ENCODE measurements around the gene SCO2. TPM values are rescaled to one million over a fixed set of nuclear protein-coding genes. Genes with fewer than 3 reads are reported as not detected.

The SCO2 gene
- total and polyA plus RNA-seq, 10 of the 15 experiments (the other 5 are each of a cell fraction or from before 2014, with no cell fraction given), result 0.18 to 16.0 (median 2.4) TPM; not detected in 1

DNA sequence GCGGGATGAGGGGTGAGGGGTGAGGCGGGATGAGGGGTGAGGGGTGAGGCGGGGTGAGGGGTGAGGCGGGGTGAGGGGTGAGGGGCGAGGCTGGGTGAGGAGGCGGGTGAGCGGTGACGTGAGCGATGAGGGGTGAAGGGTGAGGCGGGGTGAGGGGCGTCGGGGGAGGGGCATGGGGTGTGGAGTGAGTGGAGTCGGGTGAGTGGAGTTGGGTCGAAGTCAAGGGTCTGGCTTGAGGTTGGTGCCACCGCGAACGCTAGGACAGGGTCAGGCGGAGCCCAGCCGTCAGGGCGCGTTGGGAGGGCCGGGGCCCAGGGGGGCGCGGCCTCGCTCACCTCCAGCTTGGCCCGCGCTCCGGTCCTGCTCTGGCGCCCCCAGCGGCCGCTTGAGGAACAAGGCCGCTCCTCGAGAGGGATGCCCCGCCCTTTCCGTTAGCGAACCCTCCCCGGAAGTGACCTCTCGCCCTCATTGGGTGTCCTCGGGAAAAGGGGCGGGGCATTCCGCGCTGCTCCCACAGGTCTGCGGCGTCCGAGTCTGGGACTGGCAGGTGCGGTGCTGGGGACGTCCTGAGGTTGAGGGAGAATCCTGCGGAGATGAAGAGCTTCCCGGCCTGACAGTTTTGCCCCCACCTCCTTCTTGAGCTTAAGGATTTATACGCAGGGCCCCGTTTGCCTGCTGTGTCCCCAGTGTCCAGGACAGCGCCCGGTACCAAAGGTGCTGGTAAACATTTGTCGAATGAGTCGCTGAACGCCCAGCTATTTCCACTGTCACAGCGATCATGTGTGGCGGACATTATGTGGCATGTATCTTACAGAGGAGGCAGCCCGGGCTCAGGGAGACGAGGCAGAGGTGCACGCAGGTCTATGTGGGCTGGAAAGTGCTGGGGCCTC lies 37.4 kb upstream of the SCO2 start, which contains the start of gene SYCE3 (continued):
- TF ChIP-seq JUND (IDR thresholded peaks at IDR 0.05; ENCODE audit: low read depth, low read length) (no peak), BCLAF1 (IDR thresholded peaks at IDR 0.05) (no peak), NFIC (IDR thresholded peaks at IDR 0.05; ENCODE audit: low read depth, low read length) (no peak), ZNF384 (IDR thresholded peaks at IDR 0.05; ENCODE audit: borderline replicate concordance, low read depth, low read length) (no peak), BHLHE40 (IDR thresholded peaks at IDR 0.05; ENCODE audit: borderline replicate concordance in 1 of 2, low read depth in 2 of 2, low read length in 1 of 2) (peak; percentile 60 to 61), ZNF217 (IDR thresholded peaks at IDR 0.05) (no peak), EGR1 (IDR thresholded peaks at IDR 0.05; ENCODE audit: borderline replicate concordance in 1 of 2, low read depth in 2 of 2, low read length in 2 of 2) (no peak), EP300 (IDR thresholded peaks at IDR 0.05; ENCODE audit: borderline replicate concordance in 1 of 2, control insufficient read depth in 1 of 2, low read depth in 2 of 2, low read length in 2 of 2) (no peak), SP1 (IDR thresholded peaks at IDR 0.05; ENCODE audit: low read depth, low read length) (peak; percentile 86), YBX1 (IDR thresholded peaks at IDR 0.05) (no peak), MEF2A (IDR thresholded peaks at IDR 0.05; ENCODE audit: insufficient read depth, low read depth, low read length) (no peak), CBFB (IDR thresholded peaks at IDR 0.05; ENCODE audit: low read depth) (no peak), CHD2 (IDR thresholded peaks at IDR 0.05; ENCODE audit: borderline replicate concordance, low read depth, low read length) (peak; percentile 59; the same call in 1 of the 2 replicates), NBN (IDR thresholded peaks at IDR 0.05) (peak; percentile 46; the same call in 1 of the 2 replicates), POLR2AphosphoS5 (IDR thresholded peaks at IDR 0.05; ENCODE audit: low read length) (peak; percentile 54; the same call in 1 of the 2 replicates), CBX3 (IDR thresholded peaks at IDR 0.05; ENCODE audit: borderline replicate concordance, low read depth) (no peak), ZBTB11 (CRISPR knock-in tag; IDR thresholded peaks at IDR 0.05) (no peak), WRNIP1 (IDR thresholded peaks at IDR 0.05; ENCODE audit: borderline replicate concordance, low read depth, low read length) (no peak), FOS (IDR thresholded peaks at IDR 0.05; ENCODE audit: borderline replicate concordance, extremely low read depth, insufficient read length) (no peak), SMAD5 (IDR thresholded peaks at IDR 0.05; ENCODE audit: low read depth) (no peak), NR2F1 (conservative IDR thresholded peaks at IDR 0.05) (peak; percentile 87), RAD51 (IDR thresholded peaks at IDR 0.05) (no peak)

Data from GM12878 (cell line).